NCI-H2081 (cell line): ENCODE measurements around the gene HS1BP3.

Source experiments
- DNase-seq, 2 experiments: peaks; one replicate each; lab custom pipeline; 2025; lab: John Stamatoyannopoulos, UW

HS1BP3 gene

GRCh38 chr2:20617081-20617575, 33.8 kb downstream of the HS1BP3 start:
- DNase-seq: no peak

GRCh38 chr2:20616341-20616871, 34.5 kb downstream of the HS1BP3 start:
- DNase-seq: no peak

GRCh38 chr2:20615466-20616241, 35.2 kb downstream of the HS1BP3 start:
- no peak for DNase-seq

DNA sequence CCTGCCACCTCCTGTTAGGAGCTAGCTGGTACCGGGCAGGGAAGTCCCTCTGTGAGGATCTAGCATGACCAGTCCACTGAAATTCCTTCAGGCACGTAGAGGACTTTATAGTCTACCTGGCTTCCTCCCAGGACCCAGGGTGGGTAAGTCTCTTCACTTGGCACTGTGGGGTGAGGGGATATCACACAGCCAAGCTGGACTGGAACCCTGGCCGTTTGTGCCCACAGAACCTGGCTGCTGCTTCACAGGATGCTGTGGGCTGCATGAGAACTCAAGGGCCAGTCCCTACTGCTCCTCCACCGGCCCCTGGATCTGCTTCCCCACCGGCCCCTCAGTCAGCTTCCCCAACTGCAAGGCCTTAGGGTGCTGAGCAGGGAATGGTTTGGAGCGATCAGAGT, 35.8 kb downstream of the HS1BP3 start:
- DNase-seq: no peak

GRCh38 chr2:20614201-20615067, 36.5 kb downstream of the HS1BP3 start:
- DNase-seq: peak; percentile 43 to 84

DNA sequence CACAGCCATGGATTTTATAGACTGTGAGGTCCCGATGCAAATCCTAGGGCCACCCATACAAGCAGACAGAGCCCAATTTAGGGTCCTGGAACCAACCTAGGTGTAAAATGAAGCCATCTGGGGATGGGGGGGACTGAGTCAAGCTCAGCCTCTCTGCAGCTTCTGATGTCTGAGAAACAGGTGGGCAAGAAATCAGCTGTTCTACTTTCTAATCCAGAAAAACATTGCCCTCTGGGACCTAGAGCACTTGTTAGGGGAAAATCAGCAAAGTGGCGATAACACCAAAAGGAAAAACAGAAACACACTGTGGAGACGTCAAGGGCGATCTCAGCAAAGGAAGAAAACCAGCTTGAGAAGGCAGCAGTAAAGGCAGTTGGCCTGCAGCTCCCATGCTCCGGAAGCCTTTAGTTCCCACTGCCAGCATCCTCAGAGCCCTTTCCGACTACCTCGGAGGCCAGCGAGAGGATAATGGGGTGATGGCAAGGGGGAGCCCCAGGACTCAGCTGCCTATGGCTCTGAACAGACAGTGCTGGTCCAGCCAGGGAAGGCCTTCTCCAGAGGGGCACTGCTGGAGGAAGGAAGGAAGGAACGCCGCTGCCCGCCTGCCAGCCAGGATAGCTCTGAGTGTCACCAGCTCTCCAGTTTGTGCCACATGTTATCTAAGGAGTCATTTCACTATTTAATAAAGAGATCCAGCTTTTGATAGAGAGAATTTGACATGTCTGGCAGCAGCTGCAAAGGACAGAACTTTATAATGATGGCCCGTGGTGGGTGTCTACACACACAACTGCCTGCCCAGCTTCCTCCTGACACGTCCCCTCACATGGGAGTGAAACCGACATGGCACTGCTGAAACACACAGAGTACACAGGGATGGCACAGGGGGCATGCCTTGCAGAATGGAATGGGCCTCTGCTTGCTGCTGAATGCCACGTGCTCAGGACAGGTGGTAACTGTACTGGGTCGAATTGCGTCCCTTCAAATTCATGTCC, 37.7 kb downstream of the HS1BP3 start:
- no peak for DNase-seq

GRCh38 chr2:20611844-20612356, 39.0 kb downstream of the HS1BP3 start:
- DNase-seq: no peak

DNA sequence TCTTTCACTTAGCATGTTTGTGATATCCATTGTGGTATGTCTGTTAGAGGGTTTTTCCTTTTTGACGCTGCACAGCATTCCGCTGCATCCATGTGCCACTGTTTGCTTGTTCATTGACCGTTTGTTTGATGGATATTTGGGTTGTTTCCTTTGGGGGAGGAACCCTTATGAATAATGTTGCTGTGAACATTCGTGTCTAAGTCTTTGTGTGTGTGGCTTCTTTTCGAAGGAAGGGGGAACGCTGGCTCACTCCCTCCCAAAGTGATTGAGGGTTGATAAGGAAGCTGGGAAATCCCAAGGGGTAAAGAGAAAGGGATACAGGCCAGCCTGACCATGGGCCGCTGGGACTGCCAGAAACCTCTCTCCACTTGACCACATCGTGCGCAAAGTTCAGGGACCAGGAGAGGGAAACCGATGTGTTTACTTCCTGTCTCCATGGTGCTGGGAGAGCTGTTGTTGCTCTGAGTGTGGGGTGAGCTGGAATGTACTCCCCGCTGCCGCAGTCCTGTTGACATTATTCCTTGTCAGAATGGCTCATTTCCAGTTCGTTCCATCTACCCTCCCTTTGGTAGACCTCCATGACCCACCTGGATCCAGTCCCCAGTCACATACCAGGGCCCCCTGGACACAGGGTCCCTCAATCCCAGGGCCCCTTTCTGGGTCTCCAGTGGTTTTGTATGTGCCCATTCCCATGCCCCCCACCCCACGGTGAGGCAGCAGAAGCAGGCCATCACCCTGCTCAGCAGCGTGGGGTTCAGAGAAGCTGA, 39.6 kb downstream of the HS1BP3 start:
- DNase-seq: no peak

GRCh38 chr2:20609995-20610357, 40.9 kb downstream of the HS1BP3 start:
- no peak for DNase-seq

GRCh38 chr2:20609349-20609994, 41.4 kb downstream of the HS1BP3 start:
- DNase-seq: peak; percentile 43 to 75

- no peak for DNase-seq
Observed at GRCh38 chr2:20608666-20609348, 42.1 kb downstream of the HS1BP3 start.

DNA sequence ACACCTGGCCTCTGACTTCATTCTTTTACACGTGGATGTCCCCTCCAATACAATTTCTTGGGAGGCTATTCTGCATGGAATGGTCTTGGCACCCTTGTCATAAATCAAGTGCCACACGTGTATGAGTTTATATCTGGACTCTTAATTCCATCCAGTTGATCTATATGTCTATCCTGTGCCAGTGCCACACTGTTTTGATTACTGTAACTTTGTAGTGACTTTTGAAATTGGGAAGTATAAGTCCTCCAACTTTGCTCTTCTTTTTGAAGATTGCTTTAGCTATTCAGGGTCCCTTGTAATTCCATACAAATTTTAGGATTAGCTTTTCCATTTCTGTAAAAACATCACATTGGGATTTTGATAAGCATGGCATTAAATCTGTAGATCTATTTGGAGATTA, 43.5 kb downstream of the HS1BP3 start:
- DNase-seq: no peak

GRCh38 chr2:20606198-20606597, 44.7 kb downstream of the HS1BP3 start:
- DNase-seq: no peak

DNA sequence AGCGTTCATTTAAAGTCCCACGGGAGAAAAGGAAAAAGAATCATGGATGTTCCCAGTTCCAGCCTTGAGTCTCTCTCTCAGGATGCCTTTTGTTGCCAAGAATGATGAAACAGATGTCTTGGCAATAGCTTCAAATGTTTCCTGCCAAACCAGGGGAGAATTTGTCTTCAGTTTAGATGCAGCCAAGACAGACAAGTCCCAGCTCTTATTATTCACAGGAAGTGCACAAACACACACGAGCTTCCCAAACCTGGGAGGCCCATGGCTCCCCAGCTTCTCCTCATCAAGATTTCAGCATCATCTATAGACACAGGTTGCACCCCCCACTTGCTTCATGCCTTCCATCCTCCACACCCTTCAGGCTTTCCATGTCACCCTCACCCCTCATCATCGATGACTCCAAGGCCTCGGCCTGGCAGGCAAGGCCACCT, 45.9 kb downstream of the HS1BP3 start:
- no peak for DNase-seq

GRCh38 chr2:20604401-20604911, 46.4 kb downstream of the HS1BP3 start:
- DNase-seq: no peak

- no peak for DNase-seq
Observed at GRCh38 chr2:20603791-20604190, 47.1 kb downstream of the HS1BP3 start.

DNA sequence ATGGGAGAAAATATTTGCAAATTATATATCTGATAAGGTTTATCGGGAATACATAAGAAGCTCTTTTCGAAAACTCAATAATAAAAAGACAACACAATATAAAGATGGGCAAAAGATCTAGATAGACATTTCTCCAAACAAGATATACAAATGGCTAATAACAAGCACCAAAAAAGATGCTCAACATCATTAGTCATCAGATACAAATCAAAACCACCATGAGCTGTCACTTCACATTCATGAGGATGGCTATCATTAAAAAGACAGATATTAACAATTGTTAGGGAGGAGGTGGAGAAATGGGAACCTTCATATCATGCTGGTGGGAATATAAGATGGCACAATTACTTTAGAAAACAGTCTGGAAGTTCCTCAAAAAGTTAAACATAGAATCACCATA, 48.1 kb downstream of the HS1BP3 start:
- DNase-seq: no peak

GRCh38 chr2:20600756-20601325, 50.1 kb downstream of the HS1BP3 start:
- DNase-seq: no peak
